Esophagus muscularis mucosa (tissue), 4 donors: ENCODE data around the gene TMEM150C. TPM values are rescaled to one million over a fixed set of nuclear protein-coding genes. Genes with fewer than 3 reads are reported as not detected.

Experiments
- DNase-seq: peaks from one replicate; pipeline ENCODE4 v3.0.0-alpha.2; 2017; ENCODE audit errors: extremely low spot score
- H3K27ac ChIP-seq, 4 donors: fragments of 200-600 bp; sonication (generic); replicated peaks in 1 of 4; 1 replicate in 3 of 4; 2 replicates in 1 of 4; pipeline ENCODE4 v1.5.1; 2016 to 2019; ENCODE audit warnings: mild to moderate bottlenecking in 1 of 4
- H3K27me3 ChIP-seq, 4 donors: fragments of 200-600 bp; sonication (generic); one replicate each; pipeline versions ENCODE4 v1.5.1 to v1.6.0; 2016 to 2019
- H3K36me3 ChIP-seq, 4 donors: fragments of 200-600 bp; sonication (generic); one replicate each; pipeline ENCODE4 v1.5.1; 2016 to 2019
- H3K4me1 ChIP-seq, 4 donors: fragments of 200-600 bp; sonication (generic); one replicate each; pipeline ENCODE4 v1.5.1; 2016 to 2019
- H3K4me3 ChIP-seq, 4 donors: fragments of 200-600 bp; sonication (generic); 1 replicate in 2 of 4; 2 replicates in 2 of 4; pipeline ENCODE4 v1.5.1; 2016 to 2019; ENCODE audit warnings: mild to moderate bottlenecking in 4 of 4, moderate library complexity in 1 of 4
- H3K9me3 ChIP-seq, 4 donors: fragments of 200-600 bp; sonication (generic); 1 replicate in 3 of 4; 2 replicates in 1 of 4; pipeline ENCODE4 v1.5.1; 2016 to 2019
- CTCF ChIP-seq, 3 experiments: fragments of 200-600 bp in 2 of 3; fragments of 450-650 bp in 1 of 3; sonication (generic) in 2 of 3; IDR thresholded peaks; one replicate each; pipeline ENCODE4 v1.5.1; 2017 to 2019; ENCODE audit warnings: antibody characterized with exemption in 3 of 3, mild to moderate bottlenecking in 2 of 3, moderate library complexity in 1 of 3
- EP300 ChIP-seq: sonication (generic); formaldehyde crosslinking; IDR thresholded peaks from one replicate; pipeline ENCODE4 v1.6.1; 2017; ENCODE audit warnings: antibody characterized with exemption
- POLR2A ChIP-seq: fragments of 450-650 bp; IDR thresholded peaks from one replicate; pipeline ENCODE4 v1.6.1; 2017; ENCODE audit warnings: antibody characterized with exemption, moderate library complexity, mild to moderate bottlenecking, low read depth
- POLR2AphosphoS5 ChIP-seq, 2 donors: sonication (generic); formaldehyde crosslinking; IDR thresholded peaks; one replicate each; pipeline ENCODE4 v1.6.1; 2017; ENCODE audit warnings: antibody characterized with exemption in 2 of 2
- WGBS: methylation state at CpG from one replicate; pipeline ENCODE4 v1.1.5; 2018; 5-methylcytosine and 5-hydroxymethylcytosine counted together
- intact Hi-C: fragments of 100-400 bp; cut with DNase I; formaldehyde crosslinking; loops from one replicate; pipeline ENCODE4 v1.15.1; 2023
- total RNA-seq, 4 donors: library from RNA; depleted of rRNA; stranded (reverse); fragments of >200 nt; gene quantifications; one replicate each; pipeline versions ENCODE4 v1.1.0 to v1.2.1, GENCODE V29; 2016

TMEM150C gene
- total RNA-seq, 4 donors from 2014 or later, result 3.3 to 8.3 (median 5.6) TPM

GRCh38 chr4:82517043-82517442, 44.7 kb downstream of the TMEM150C start:
- Histone ChIP-seq H3K4me3 (no peak overlapping the region), H3K9me3 (no peaks in the 10 kb centered on the region), H3K4me1 (peaks cover 9 to 18% (median 10%) of the 10 kb centered on the region in 4 donors), H3K27ac (no peak overlapping the region), H3K27me3 (no peaks in the 10 kb centered on the region), H3K36me3 (no peaks in the 10 kb centered on the region)
- no peak for TF ChIP-seq CTCF (IDR thresholded peaks at IDR 0.05)
- no peak for TF ChIP-seq EP300
- no peak for TF ChIP-seq POLR2AphosphoS5 (IDR thresholded peaks at IDR 0.05)
- TF ChIP-seq POLR2A, result no peak
- DNase-seq, result no peak
- intact Hi-C loops, result no loop called here
- 58% methylated on average over 2 of the region's 2 CpGs for WGBS

GRCh38 chr4:82515705-82516104, 46.1 kb downstream of the TMEM150C start:
- Histone ChIP-seq H3K4me1 (peaks cover 9 to 18% (median 10%) of the 10 kb centered on the region in 4 donors), H3K4me3 (no peak overlapping the region), H3K9me3 (no peaks in the 10 kb centered on the region), H3K27ac (no peak overlapping the region), H3K27me3 (no peaks in the 10 kb centered on the region), H3K36me3 (no peaks in the 10 kb centered on the region)
- TF ChIP-seq POLR2AphosphoS5 (IDR thresholded peaks at IDR 0.05), result no peak
- no peak for TF ChIP-seq CTCF (IDR thresholded peaks at IDR 0.05)
- no peak for TF ChIP-seq EP300
- TF ChIP-seq POLR2A, result no peak
- no peak for DNase-seq
- 45% methylated on average over 3 of the region's 3 CpGs for WGBS
- intact Hi-C loops, result no loop called here

DNA sequence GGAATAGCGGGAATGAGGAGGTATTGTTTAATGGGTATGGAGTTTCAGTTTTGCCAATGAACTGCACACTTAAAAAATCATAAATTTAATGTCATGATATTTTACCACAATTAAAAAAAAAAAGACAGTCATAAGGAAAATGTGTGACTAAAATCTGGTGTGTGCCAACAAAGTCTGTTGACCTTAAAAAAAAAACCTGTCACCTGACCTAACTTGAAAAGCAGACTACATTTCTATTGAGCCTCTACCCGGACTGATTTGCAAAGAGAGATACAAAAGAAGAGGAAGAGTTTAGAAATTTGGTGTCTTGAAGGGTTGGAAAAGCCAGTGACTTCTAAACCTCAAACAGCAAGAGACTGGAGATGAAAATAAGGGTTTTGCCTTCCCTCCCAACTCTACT, 48.4 kb downstream of the TMEM150C start:
- no peak overlapping the region for H3K27ac ChIP-seq
- H3K4me3 ChIP-seq, result no peak overlapping the region
- H3K27me3 ChIP-seq, result no peaks in the 10 kb centered on the region
- peaks cover 9 to 18% (median 10%) of the 10 kb centered on the region in 4 donors for H3K4me1 ChIP-seq
- H3K36me3 ChIP-seq, result no peaks in the 10 kb centered on the region
- no peak for DNase-seq
- H3K9me3 ChIP-seq, result no peaks in the 10 kb centered on the region
- no peak for TF ChIP-seq POLR2A
- no peak for TF ChIP-seq CTCF (IDR thresholded peaks at IDR 0.05)
- no peak for TF ChIP-seq EP300
- TF ChIP-seq POLR2AphosphoS5 (IDR thresholded peaks at IDR 0.05), result no peak
- 84% methylated on average over 2 of the region's 2 CpGs for WGBS
- intact Hi-C loops, result no loop called here

GRCh38 chr4:82510216-82510615, 51.6 kb downstream of the TMEM150C start:
- Histone ChIP-seq H3K36me3 (no peaks in the 10 kb centered on the region), H3K9me3 (no peaks in the 10 kb centered on the region), H3K4me3 (no peak overlapping the region), H3K27me3 (no peaks in the 10 kb centered on the region), H3K27ac (no peak overlapping the region), H3K4me1 (no peaks in the 10 kb centered on the region)
- no peak for DNase-seq
- WGBS, result 99% methylated on average over 3 of the region's 3 CpGs
- TF ChIP-seq CTCF (IDR thresholded peaks at IDR 0.05) (no peak), EP300 (no peak), POLR2A (no peak), POLR2AphosphoS5 (IDR thresholded peaks at IDR 0.05) (no peak)
- intact Hi-C loops, result no loop called here

- TF ChIP-seq POLR2AphosphoS5 (IDR thresholded peaks at IDR 0.05) (no peak), CTCF (IDR thresholded peaks at IDR 0.05) (no peak), EP300 (no peak), POLR2A (no peak)
- no peak for DNase-seq
- intact Hi-C loops, result no loop called here
- Histone ChIP-seq H3K27me3 (peaks cover 0 to 5% (median 0%) of the 10 kb centered on the region in 4 donors), H3K9me3 (no peaks in the 10 kb centered on the region), H3K27ac (no peak overlapping the region), H3K36me3 (peaks cover 0 to 6% (median 0%) of the 10 kb centered on the region in 4 donors), H3K4me3 (no peak overlapping the region), H3K4me1 (no peaks in the 10 kb centered on the region)
- WGBS, result 58% methylated on average over 5 of the region's 5 CpGs
Observed at GRCh38 chr4:82508806-82509428, 52.9 kb downstream of the TMEM150C start.
